SK-N-MC (cell line): ENCODE measurements around the gene KLC4.

Source experiments
- EZH2 ChIP-seq: fragments of 200-600 bp; sonication (generic); IDR thresholded peaks from one replicate; pipeline ENCODE4 v1.6.1; 2017; ENCODE audit warnings: antibody characterized with exemption
- FOXP2 ChIP-seq: optimal IDR thresholded peaks from 2 replicates; pipeline ENCODE3; 2011; ENCODE audit warnings: mild to moderate bottlenecking, moderate library complexity; ENCODE audit not compliant: insufficient read depth; ENCODE audit errors: extremely low read length, control extremely low read depth
- POLR2AphosphoS5 ChIP-seq: IDR thresholded peaks from 2 replicates; pipeline ENCODE4 v1.6.1; 2012; ENCODE audit warnings: mild to moderate bottlenecking, low read depth, low read length, borderline replicate concordance

GRCh38 chr6:43092635-43093034, 33.2 kb downstream of the KLC4 start:
- no peak for TF ChIP-seq FOXP2
- no peak for TF ChIP-seq EZH2
- no peak for TF ChIP-seq POLR2AphosphoS5
